ENCODE results near the gene CDK8. TPM values are rescaled to one million over a fixed set of nuclear protein-coding genes. Genes with fewer than 3 reads are reported as not detected.

Gene CDK8
- total and polyA plus RNA-seq, 10 of the 15 experiments (the other 5 are each of a cell fraction or from before 2014, with no cell fraction given) = 8.6 to 23.5 (median 12.5) TPM

DNA sequence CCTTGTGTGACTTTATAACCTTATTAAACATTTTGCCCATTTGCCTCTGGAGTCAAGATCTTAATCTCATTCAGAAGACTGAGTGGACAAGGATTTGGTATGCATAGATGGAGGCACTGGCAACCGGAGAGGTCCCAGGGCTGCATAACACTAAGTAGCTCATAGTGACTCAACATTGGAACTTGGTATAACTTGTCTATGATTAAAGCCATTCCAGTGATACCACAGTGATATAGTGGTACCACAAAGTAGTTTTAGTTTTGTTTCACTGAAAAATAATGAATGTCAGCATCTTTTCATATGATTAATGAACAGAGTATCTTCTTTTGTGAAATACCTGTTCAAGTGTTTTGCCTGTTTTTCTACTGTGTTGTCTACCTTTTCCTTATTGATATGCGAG lies 26.4 kb downstream of the CDK8 start:
- CTCF ChIA-PET = no interaction called here
- no peak for FAIRE-seq
- in situ Hi-C loops (cut with MboI) = no loop called here

More for the DNA sequence above, 26.4 kb downstream of the CDK8 start:
- ChIA-PET SMC1A (ENCODE audit: uncharacterized antibody, unreplicated experiment) (no interaction called here), POLR2A (no interaction called here), RAD21 (ENCODE audit: unreplicated experiment) (interaction anchor here (1.4 kb wide), 1 partner anchor 95 kb away, joined by 3 read pairs; no protein-coding TSS in a partner anchor)
- TF ChIP-seq RBBP5 (conservative IDR thresholded peaks at IDR 0.05) (no peak), CHD4 (IDR thresholded peaks at IDR 0.05) (no peak), CHD1 (IDR thresholded peaks at IDR 0.05; ENCODE audit: low read depth, low read length) (no peak), SREBF1 (IDR thresholded peaks at IDR 0.05; ENCODE audit: low read length) (no peak), WRNIP1 (IDR thresholded peaks at IDR 0.05; ENCODE audit: borderline replicate concordance, low read depth, low read length) (no peak)
- TF ChIP-seq, protein P1, sequence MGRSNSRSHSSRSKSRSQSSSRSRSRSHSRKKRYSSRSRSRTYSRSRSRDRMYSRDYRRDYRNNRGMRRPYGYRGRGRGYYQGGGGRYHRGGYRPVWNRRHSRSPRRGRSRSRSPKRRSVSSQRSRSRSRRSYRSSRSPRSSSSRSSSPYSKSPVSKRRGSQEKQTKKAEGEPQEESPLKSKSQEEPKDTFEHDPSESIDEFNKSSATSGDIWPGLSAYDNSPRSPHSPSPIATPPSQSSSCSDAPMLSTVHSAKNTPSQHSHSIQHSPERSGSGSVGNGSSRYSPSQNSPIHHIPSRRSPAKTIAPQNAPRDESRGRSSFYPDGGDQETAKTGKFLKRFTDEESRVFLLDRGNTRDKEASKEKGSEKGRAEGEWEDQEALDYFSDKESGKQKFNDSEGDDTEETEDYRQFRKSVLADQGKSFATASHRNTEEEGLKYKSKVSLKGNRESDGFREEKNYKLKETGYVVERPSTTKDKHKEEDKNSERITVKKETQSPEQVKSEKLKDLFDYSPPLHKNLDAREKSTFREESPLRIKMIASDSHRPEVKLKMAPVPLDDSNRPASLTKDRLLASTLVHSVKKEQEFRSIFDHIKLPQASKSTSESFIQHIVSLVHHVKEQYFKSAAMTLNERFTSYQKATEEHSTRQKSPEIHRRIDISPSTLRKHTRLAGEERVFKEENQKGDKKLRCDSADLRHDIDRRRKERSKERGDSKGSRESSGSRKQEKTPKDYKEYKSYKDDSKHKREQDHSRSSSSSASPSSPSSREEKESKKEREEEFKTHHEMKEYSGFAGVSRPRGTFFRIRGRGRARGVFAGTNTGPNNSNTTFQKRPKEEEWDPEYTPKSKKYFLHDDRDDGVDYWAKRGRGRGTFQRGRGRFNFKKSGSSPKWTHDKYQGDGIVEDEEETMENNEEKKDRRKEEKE (IDR thresholded peaks at IDR 0.05) = no peak
- ATAC-seq (no peak), DNase-seq (ENCODE audit: low read depth, low spot score) (no peak)
- no TSS peak for BruUV-seq (replicated peaks)
- Histone ChIP-seq H3K27me3 (replicated peaks in 1 of 2; ENCODE audit: control insufficient read depth in 2 of 2, insufficient read depth in 2 of 2, low read length in 1 of 2) (no peaks in the 10 kb centered on the region), H3K79me2 (ENCODE audit: control insufficient read depth, insufficient read depth, low read length) (no peaks in the 10 kb centered on the region; the same call in 1 of the 2 replicates), H3K9ac (ENCODE audit: control insufficient read depth, insufficient read depth, low read length) (no peak overlapping the region), H3K27ac (ENCODE audit: control insufficient read depth, insufficient read depth) (no peak overlapping the region), H2AFZ (ENCODE audit: control insufficient read depth, low read depth, low read length) (no peak overlapping the region), H3K4me2 (ENCODE audit: control insufficient read depth, insufficient read depth) (no peak overlapping the region), H3K4me3 (no peak overlapping the region), H3K36me3 (ENCODE audit: control insufficient read depth in 2 of 2, insufficient read depth in 2 of 2, low read length in 1 of 2) (no peaks in the 10 kb centered on the region; a peak in 2 of 4 replicates), H3K4me1 (ENCODE audit: control insufficient read depth, insufficient read depth, low read length) (no peaks in the 10 kb centered on the region), H3K9me3 (replicated peaks; ENCODE audit: control insufficient read depth, insufficient read depth, low read length) (no peaks in the 10 kb centered on the region; the same call in 2 of the 3 replicates), H4K20me1 (ENCODE audit: control insufficient read depth, insufficient read depth) (no peaks in the 10 kb centered on the region)
- 98% methylated on average over 2 of the region's 2 CpGs for WGBS (ENCODE audit: insufficient coverage, insufficient replicate concordance, low lambda C conversion rate, missing lambda C conversion rate)
- intact Hi-C loops (cut with micrococcal nuclease; ENCODE audit: unreplicated experiment) = no loop called here

Data from GM12878 (cell line).